Dendritic cell treated with granulocyte-macrophage colony-stimulating factor and Interleukin-4, amounts not matched to agents 40 ng/mL and 50 ng/mL, for 4 days (primary cell): ENCODE data around the gene ACO1.

Source experiments
- H3K27ac Mint-ChIP-seq: one replicate; pipeline ENCODE4 v1.8.0; 2022; ENCODE audit warnings: mild to moderate bottlenecking, mixed read lengths
- H3K27me3 Mint-ChIP-seq: one replicate; pipeline ENCODE4 v1.8.0; 2022; ENCODE audit warnings: mild to moderate bottlenecking, mixed read lengths
- H3K36me3 Mint-ChIP-seq: one replicate; pipeline ENCODE4 v1.8.0; 2022; ENCODE audit warnings: low read depth, mixed read lengths
- H3K4me1 Mint-ChIP-seq: one replicate; pipeline ENCODE4 v1.8.0; 2022; ENCODE audit warnings: low read depth, mixed read lengths
- H3K4me3 Mint-ChIP-seq: one replicate; pipeline ENCODE4 v1.8.0; 2022; ENCODE audit warnings: mild to moderate bottlenecking, moderate library complexity, mixed read lengths
- H3K9me3 Mint-ChIP-seq: one replicate; pipeline ENCODE4 v1.8.0; 2022; ENCODE audit warnings: mixed read lengths
- intact Hi-C: fragments of 100-400 bp; cut with micrococcal nuclease; formaldehyde crosslinking; loops from one replicate; pipeline ENCODE4 v1.15.0; 2022

ACO1 gene

DNA sequence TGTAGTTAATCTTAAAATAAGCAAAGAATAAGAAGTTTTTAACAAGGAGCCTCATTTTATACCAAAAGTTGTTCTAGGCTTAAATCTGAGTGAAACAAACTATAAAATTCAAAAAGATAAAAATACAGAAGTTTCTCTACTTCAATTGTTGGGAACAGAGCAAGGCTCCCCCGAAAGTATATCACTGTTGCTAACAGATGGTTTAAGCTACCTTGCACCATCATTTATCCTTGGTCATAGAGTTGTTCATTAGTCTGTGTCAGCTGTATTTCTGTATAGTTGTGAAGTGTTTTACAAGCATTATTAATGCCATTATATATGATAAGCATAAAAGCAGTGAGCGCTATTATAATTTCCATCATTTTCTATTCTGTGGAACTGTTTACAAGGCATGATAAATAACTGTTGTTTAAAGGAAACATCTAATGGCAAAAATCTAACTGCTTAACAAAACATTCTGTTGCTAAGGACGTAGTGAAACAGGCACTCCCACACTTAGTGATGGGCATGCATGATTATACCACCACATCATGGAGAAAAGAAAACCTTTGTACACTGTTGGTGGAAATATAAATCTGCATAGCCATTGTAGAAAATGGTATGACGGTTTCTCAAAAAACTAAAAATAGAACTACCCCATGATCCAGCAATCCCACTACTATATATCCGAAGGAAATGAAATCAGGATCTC is 23.3 kb upstream of the ACO1 start:
- H3K27ac Mint-ChIP-seq = no peak overlapping the region
- H3K27me3 Mint-ChIP-seq = peaks cover 9% of the 10 kb centered on the region
- intact Hi-C loops = no loop called here
- no peaks in the 10 kb centered on the region for H3K9me3 Mint-ChIP-seq
- no peaks in the 10 kb centered on the region for H3K4me1 Mint-ChIP-seq
- H3K4me3 Mint-ChIP-seq = no peak overlapping the region
- H3K36me3 Mint-ChIP-seq = no peaks in the 10 kb centered on the region

GRCh38 chr9:32371279-32371678 is 13.2 kb upstream of the ACO1 start:
- Mint-ChIP-seq H3K27me3 (peaks cover 2% of the 10 kb centered on the region), H3K9me3 (no peaks in the 10 kb centered on the region), H3K27ac (no peak overlapping the region), H3K4me1 (no peaks in the 10 kb centered on the region), H3K36me3 (no peaks in the 10 kb centered on the region), H3K4me3 (no peak overlapping the region)
- intact Hi-C loops = no loop called here

DNA sequence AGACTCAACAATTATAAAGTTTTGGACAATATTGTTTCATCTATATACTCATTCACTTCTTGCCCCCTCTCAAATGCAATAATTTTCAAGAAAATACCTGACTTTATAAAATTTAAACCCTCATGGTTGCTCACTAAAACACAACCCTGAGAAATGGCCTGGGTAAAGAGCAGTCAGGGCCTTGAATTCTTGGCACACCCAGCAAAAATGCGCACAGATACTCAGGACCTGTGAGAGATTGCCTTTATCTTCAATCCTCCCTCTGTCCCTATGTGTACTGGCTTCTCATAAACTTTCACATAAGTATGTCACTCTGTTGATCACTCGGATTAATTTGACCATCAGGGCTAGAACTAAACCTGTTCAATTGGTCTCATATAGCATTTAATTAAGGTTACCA is 12.8 kb upstream of the ACO1 start:
- intact Hi-C loops = no loop called here
- Mint-ChIP-seq H3K27ac (no peak overlapping the region), H3K4me3 (no peak overlapping the region), H3K9me3 (no peaks in the 10 kb centered on the region), H3K4me1 (no peaks in the 10 kb centered on the region), H3K27me3 (peaks cover 2% of the 10 kb centered on the region), H3K36me3 (no peaks in the 10 kb centered on the region)

GRCh38 chr9:32376285-32376684 is 8.2 kb upstream of the ACO1 start:
- H3K4me1 Mint-ChIP-seq = no peaks in the 10 kb centered on the region
- no peaks in the 10 kb centered on the region for H3K36me3 Mint-ChIP-seq
- intact Hi-C loops = no loop called here
- H3K4me3 Mint-ChIP-seq = no peak overlapping the region
- peaks cover 15% of the 10 kb centered on the region for H3K27me3 Mint-ChIP-seq
- no peak overlapping the region for H3K27ac Mint-ChIP-seq
- no peaks in the 10 kb centered on the region for H3K9me3 Mint-ChIP-seq

DNA sequence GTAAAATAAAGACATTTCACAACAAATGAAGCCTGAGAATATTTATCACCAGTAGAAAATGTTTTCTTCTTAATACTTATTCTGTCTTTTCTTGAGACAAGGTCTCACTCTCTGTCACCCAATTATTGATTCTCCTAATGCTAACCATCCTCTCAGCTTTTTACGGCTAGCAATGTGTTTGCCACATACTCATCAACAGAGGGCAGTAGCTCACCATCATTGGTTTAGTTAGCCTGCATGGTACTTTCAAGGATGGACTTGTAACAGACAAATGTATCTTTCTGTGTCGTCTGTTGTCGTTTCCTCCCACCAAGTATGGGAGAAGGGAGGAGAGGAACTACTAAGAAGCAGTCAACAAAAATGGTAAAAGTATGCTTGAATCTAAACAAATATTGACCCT is 5.9 kb upstream of the ACO1 start:
- Mint-ChIP-seq H3K4me3 (no peak overlapping the region), H3K9me3 (no peaks in the 10 kb centered on the region), H3K36me3 (no peaks in the 10 kb centered on the region), H3K4me1 (peaks cover 9% of the 10 kb centered on the region), H3K27ac (no peak overlapping the region), H3K27me3 (peaks cover 31% of the 10 kb centered on the region)
- intact Hi-C loops = loop anchor here (1.0 to 2.0 kb wide), 3 partner anchors 54 to 590 kb away; no protein-coding TSS in a partner anchor

- no peak overlapping the region for H3K27ac Mint-ChIP-seq
- H3K4me3 Mint-ChIP-seq = no peak overlapping the region
- peaks cover 31% of the 10 kb centered on the region for H3K27me3 Mint-ChIP-seq
These were observed 5.3 kb upstream of the ACO1 start for GRCh38 chr9:32378993-32379729.

DNA sequence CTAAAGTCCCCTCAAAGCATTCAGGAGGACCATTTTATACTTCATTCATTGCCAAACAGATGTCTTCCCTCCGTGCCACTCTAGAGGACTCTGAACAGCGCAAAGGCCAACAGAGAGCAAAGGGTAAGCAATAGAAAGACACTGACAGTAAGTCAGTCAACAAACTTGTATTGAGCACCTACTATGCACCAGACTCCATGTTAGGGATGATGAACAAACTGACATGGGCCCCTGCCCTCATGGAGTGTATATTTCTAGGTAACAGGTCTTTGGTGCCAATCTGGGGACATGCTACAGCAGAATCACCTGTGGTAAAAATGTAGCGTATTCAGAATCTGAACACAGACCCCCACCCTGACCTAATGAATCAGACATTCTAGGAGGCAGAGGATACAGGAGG is 3.5 kb upstream of the ACO1 start:
- no peak overlapping the region for H3K27ac Mint-ChIP-seq
- no peaks in the 10 kb centered on the region for H3K9me3 Mint-ChIP-seq
- peaks cover 31% of the 10 kb centered on the region for H3K27me3 Mint-ChIP-seq
- H3K4me3 Mint-ChIP-seq = no peak overlapping the region
- intact Hi-C loops = no loop called here
- H3K4me1 Mint-ChIP-seq = peaks cover 21% of the 10 kb centered on the region
- H3K36me3 Mint-ChIP-seq = peaks cover 8% of the 10 kb centered on the region

More at GRCh38 chr9:32378993-32379729, 5.3 kb upstream of the ACO1 start:
- Mint-ChIP-seq H3K9me3 (no peaks in the 10 kb centered on the region), H3K4me1 (peaks cover 14% of the 10 kb centered on the region), H3K36me3 (peaks cover under 1% of the 10 kb centered on the region)
- intact Hi-C loops = loop anchor here (1.0 to 2.0 kb wide), 3 partner anchors 54 to 590 kb away; no protein-coding TSS in a partner anchor

DNA sequence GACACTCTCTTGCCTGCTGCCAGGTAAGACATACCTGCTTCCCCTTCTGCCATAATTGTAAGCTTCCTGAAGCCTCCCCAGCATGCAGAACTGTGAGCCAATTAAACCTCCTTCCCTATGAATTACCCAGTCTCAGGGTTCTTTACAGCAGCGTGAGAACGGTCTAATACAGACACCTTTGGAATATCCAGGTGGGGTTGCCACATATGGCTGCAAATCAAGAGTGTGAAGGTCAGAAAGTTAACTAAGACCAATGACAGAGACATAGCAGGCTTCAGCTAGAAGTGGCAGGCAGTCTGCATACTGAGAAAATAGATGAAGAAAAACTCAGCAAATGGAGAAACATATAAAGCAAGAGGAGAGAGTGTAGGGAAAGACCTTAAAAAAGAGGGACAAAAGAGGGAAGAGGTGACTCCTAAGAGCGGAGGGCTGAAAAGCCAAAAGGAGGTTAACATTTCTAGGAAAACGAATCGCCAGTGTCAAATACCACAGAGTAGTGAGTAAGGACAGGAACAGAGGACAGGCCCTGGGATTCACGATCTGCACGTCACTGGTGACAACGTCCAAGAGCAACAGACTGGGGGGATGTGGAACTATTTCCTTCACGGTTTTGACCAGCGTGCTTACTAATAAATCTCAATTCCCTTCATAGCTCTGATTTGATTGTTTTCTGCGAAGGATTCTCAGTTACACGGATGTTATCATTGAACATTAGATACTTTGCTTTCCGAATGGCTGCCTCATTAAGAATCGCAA is 1.7 kb upstream of the ACO1 start:
- H3K4me3 Mint-ChIP-seq = no peak overlapping the region
- peaks cover 26% of the 10 kb centered on the region for H3K4me1 Mint-ChIP-seq
- H3K27me3 Mint-ChIP-seq = peaks cover 28% of the 10 kb centered on the region
- intact Hi-C loops = no loop called here
- peaks cover 8% of the 10 kb centered on the region for H3K36me3 Mint-ChIP-seq
- no peaks in the 10 kb centered on the region for H3K9me3 Mint-ChIP-seq
- no peak overlapping the region for H3K27ac Mint-ChIP-seq

DNA sequence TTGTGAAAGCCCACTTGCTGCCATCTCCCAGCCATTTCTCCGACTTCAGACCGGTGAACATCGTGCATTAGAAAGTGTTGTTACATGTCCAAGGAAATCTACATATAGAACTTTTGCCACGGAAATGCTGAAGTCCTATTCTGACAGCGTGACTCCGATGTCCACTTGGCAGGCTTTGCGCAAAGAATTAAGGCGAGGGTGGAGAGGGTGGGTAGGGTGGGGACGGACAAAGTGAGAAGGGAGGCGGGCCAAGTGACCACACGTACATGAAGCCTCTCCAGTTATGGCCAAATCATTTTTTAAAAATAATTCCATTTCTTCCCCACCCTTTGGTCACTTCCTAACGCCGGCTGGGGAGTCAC is 460 bp upstream of the ACO1 start:
- intact Hi-C loops = loop anchor here (1.0 to 2.0 kb wide), 3 partner anchors 142 to 189 kb away; partner anchors contain the start of genes NDUFB6, RIGI, SMIM27 and TOPORS
- Mint-ChIP-seq H3K4me1 (peaks cover 26% of the 10 kb centered on the region), H3K9me3 (no peaks in the 10 kb centered on the region), H3K27me3 (peaks cover 28% of the 10 kb centered on the region), H3K36me3 (peaks cover 8% of the 10 kb centered on the region), H3K27ac (peak overlapping the region; percentile 80), H3K4me3 (peak overlapping the region; percentile 87)

GRCh38 chr9:32385152-32385884 is 875 bp downstream of the ACO1 start:
- intact Hi-C loops = loop anchor here (2.0 kb wide), 1 partner anchor 187 kb away; the partner anchor contains the start of gene NDUFB6
- Mint-ChIP-seq H3K4me1 (peaks cover 26% of the 10 kb centered on the region), H3K27ac (peak overlapping the region; percentile 80), H3K4me3 (peak overlapping the region; percentile 87), H3K9me3 (no peaks in the 10 kb centered on the region), H3K27me3 (peaks cover 22% of the 10 kb centered on the region), H3K36me3 (peaks cover 8% of the 10 kb centered on the region)

- Mint-ChIP-seq H3K4me3 (no peak overlapping the region), H3K36me3 (peaks cover 8% of the 10 kb centered on the region), H3K4me1 (peaks cover 26% of the 10 kb centered on the region), H3K9me3 (no peaks in the 10 kb centered on the region), H3K27me3 (peaks cover 17% of the 10 kb centered on the region), H3K27ac (no peak overlapping the region)
- intact Hi-C loops = loop anchor here (2.0 kb wide), 1 partner anchor 187 kb away; the partner anchor contains the start of gene NDUFB6
These were observed 1.4 kb downstream of the ACO1 start for GRCh38 chr9:32385885-32386283.

DNA sequence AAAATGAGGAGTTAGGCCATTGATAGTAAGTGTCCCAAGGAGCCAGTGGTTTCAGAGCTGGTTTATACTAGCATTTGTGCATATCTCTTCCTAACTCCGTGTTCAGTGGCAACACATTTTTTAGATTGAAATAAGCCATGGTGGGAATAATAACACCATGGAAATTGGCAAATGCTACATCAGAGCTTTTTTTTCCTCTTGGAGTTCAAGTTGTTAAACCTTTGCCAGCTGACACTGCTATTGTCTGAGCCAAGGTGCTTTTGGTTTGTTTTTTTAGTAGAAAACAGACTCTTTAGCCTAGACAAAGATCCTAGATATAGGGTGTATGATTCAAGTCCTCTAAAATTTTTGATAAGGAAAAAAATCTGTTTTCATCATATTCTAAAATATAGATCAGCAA is 2.8 kb downstream of the ACO1 start:
- Mint-ChIP-seq H3K4me3 (no peak overlapping the region), H3K36me3 (peaks cover 8% of the 10 kb centered on the region), H3K4me1 (peaks cover 26% of the 10 kb centered on the region), H3K9me3 (no peaks in the 10 kb centered on the region), H3K27me3 (peaks cover 8% of the 10 kb centered on the region), H3K27ac (no peak overlapping the region)
- intact Hi-C loops = no loop called here

DNA sequence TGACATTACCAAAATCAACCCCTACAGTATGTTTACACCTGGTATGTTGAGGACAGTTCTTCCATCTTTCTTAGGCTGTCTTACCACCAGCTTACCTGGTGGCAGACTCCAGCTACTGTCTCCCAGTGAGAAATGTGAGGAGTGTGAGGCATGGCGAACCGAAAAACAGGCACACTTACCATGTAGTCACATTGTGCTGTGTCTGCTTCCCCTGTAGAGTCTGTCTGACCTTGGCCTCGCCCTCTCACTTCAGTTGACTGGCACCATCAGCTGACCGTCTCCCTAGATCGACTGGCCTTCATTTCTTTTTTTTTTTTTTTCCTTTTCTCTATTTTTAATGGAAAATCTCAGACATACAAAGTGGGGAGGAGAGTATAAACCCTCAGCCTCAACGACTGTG is 4.9 kb downstream of the ACO1 start:
- peaks cover 12% of the 10 kb centered on the region for H3K4me1 Mint-ChIP-seq
- H3K36me3 Mint-ChIP-seq = peaks cover 6% of the 10 kb centered on the region
- intact Hi-C loops = no loop called here
- H3K9me3 Mint-ChIP-seq = no peaks in the 10 kb centered on the region
- H3K27ac Mint-ChIP-seq = no peak overlapping the region
- H3K4me3 Mint-ChIP-seq = no peak overlapping the region
- H3K27me3 Mint-ChIP-seq = no peaks in the 10 kb centered on the region
